ENCODE results near the gene CEBPE.

Gene CEBPE

DNA sequence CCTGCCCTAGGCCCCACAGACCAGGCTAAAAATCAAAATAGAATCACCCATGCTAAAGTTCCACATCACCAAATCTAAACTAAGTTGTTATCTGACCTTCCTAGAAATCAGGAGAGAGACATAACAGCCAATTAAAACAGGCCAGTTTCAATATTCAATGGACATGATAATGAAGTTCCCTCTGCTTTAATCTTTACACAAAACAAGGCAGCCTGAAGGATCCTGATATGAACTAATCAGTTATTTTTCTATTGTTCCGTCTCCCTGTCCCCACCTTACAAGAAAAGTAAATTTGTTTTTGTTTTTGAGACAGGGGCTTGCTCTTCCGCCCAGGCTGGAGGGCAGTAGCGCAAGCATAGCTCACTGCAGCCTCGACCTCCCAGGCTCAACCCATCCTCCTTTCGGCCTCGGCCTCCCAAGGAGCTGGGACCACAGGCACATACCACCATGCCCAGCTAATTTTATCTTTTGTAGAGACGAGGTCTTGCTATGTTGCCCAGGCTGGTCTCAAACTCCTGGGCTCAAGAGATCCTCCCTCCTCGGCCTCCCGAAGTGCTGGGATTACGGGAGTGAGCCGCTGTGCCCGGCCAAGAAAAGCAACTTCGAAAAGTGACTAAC is 5.4 kb upstream of the CEBPE start:
- Mint-ChIP-seq H3K27me3 (ENCODE audit: low read depth, poor library complexity) (peaks cover 5% of the 10 kb centered on the region), H3K36me3 (ENCODE audit: low read depth) (peaks cover 21% of the 10 kb centered on the region), H3K27ac (no peak overlapping the region), H3K4me1 (peaks cover 56% of the 10 kb centered on the region), H3K4me3 (no peak overlapping the region), H3K9me3 (no peaks in the 10 kb centered on the region)
- TF ChIP-seq, protein P1, sequence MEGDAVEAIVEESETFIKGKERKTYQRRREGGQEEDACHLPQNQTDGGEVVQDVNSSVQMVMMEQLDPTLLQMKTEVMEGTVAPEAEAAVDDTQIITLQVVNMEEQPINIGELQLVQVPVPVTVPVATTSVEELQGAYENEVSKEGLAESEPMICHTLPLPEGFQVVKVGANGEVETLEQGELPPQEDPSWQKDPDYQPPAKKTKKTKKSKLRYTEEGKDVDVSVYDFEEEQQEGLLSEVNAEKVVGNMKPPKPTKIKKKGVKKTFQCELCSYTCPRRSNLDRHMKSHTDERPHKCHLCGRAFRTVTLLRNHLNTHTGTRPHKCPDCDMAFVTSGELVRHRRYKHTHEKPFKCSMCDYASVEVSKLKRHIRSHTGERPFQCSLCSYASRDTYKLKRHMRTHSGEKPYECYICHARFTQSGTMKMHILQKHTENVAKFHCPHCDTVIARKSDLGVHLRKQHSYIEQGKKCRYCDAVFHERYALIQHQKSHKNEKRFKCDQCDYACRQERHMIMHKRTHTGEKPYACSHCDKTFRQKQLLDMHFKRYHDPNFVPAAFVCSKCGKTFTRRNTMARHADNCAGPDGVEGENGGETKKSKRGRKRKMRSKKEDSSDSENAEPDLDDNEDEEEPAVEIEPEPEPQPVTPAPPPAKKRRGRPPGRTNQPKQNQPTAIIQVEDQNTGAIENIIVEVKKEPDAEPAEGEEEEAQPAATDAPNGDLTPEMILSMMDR (IDR thresholded peaks at IDR 0.05), result no peak
- no peak for DNase-seq

DNA sequence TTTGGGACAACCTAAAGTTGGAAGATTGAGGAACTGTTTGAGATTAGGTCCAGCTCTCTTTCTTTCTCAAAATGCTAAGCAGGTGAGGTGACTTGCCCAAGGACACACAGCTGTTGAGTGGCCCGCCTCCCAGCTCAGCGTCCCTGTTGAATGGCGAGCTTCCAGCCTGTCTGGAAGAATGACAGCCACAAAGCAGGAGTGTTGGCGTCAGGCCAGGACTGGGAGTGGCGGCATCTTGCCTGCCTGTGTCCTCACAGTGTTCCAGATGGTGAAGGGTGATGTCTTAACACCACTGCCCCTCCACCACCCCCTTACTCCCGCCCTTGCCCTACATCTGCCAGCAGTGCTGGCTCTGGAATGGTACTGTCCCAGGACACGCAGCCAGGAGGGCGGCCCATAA is 4.4 kb upstream of the CEBPE start:
- H3K27me3 Mint-ChIP-seq (ENCODE audit: low read depth, poor library complexity), result peaks cover 5% of the 10 kb centered on the region
- no peak overlapping the region for H3K4me3 Mint-ChIP-seq
- DNase-seq, result no peak
- H3K36me3 Mint-ChIP-seq (ENCODE audit: low read depth), result peaks cover 11% of the 10 kb centered on the region
- TF ChIP-seq, protein P1 (IDR thresholded peaks at IDR 0.05), result no peak
- H3K27ac Mint-ChIP-seq, result no peak overlapping the region
- peaks cover 65% of the 10 kb centered on the region for H3K4me1 Mint-ChIP-seq
- no peaks in the 10 kb centered on the region for H3K9me3 Mint-ChIP-seq

DNA sequence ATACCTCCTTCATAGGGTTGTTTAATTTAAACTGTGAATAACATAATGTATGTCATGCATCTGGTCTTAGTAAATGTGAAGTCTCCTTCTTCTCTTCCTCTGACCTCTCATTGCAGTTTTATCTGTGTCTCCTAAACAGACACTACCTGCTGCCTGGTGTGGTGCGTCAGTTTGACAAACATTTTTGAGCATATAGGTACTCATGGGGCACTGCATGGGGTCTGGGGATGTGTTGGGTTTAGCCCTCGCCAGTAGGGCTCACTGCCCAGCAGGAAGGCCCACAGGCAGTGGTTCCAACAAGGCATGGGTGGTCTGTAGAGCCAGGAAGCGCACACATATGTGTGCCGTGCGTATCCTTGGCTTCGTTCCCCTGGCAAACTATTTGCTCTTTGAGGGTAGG is 3.0 kb upstream of the CEBPE start:
- no peak overlapping the region for H3K4me3 Mint-ChIP-seq
- H3K27me3 Mint-ChIP-seq (ENCODE audit: low read depth, poor library complexity), result peaks cover 5% of the 10 kb centered on the region
- peaks cover 75% of the 10 kb centered on the region for H3K4me1 Mint-ChIP-seq
- peak overlapping the region; percentile 98 for H3K27ac Mint-ChIP-seq
- no peaks in the 10 kb centered on the region for H3K9me3 Mint-ChIP-seq
- no peaks in the 10 kb centered on the region for H3K36me3 Mint-ChIP-seq (ENCODE audit: low read depth)
- TF ChIP-seq, protein P1 (IDR thresholded peaks at IDR 0.05), result no peak
- no peak for DNase-seq

DNA sequence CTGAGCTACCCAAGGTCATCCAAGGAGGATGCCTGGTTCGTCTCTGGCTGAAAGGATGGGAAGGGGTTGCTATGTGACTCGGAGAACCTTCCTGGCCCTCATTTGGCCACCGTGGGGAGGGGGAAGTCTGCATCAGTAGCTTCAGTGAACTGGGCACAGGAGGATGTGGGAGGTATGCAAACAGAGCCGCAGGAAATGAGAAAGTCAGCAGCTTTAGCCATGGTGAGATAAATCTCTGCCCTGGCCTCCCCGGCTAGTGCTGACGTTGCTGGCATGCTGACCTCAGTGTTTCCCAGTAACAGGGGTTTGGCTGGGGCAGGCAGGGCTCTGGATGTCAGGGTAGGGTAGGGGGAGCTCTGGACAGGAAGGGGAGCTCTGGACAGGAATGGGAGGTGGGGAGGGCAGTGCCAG is 2.3 kb upstream of the CEBPE start:
- no peaks in the 10 kb centered on the region for H3K9me3 Mint-ChIP-seq
- peaks cover 5% of the 10 kb centered on the region for H3K27me3 Mint-ChIP-seq (ENCODE audit: low read depth, poor library complexity)
- no peaks in the 10 kb centered on the region for H3K36me3 Mint-ChIP-seq (ENCODE audit: low read depth)
- H3K27ac Mint-ChIP-seq, result peak overlapping the region; percentile 98
- DNase-seq, result peak; percentile 48
- H3K4me1 Mint-ChIP-seq, result peaks cover 80% of the 10 kb centered on the region
- peak overlapping the region; percentile 23 for H3K4me3 Mint-ChIP-seq
- TF ChIP-seq, protein P1 (IDR thresholded peaks at IDR 0.05), result no peak

DNA sequence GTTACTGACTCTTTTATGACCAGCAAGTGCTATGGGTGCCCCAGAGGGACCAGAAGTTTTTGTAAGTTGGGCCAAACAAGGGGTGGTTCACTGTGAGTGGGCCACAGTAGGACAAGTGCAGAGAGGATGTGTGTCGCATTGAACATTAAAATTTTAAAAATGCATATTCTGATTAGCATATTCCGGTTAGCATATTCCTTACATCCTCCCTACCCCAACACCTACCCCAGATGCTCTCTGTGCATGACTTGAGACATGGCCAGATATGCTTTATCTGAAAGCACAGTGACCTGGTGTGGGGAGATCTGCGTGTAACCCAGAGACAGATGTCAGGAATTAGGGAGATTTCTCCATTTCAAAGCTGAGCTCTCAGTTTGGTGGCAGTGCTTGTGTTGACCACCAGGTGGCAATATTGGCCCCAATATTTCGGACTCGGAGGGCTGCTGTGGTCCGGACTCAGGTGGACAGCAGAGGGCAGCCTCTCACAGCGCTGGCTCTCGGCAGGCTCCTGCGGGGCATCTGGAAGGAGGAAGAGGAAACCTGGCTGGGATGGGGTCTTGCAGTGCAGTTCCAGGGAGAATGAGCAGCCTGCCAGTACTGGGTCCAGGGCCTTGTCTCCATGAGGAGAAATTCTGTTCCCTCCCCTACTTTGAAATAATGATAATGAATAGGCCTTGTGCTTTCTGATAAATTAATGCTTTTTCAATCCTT is 1.6 kb upstream of the CEBPE start:
- Mint-ChIP-seq H3K27me3 (ENCODE audit: low read depth, poor library complexity) (peaks cover 5% of the 10 kb centered on the region), H3K9me3 (no peaks in the 10 kb centered on the region), H3K4me1 (peaks cover 83% of the 10 kb centered on the region), H3K4me3 (peak overlapping the region; percentile 31), H3K27ac (peak overlapping the region; percentile 98), H3K36me3 (ENCODE audit: low read depth) (no peaks in the 10 kb centered on the region)
- DNase-seq, result peak; percentile 90
- TF ChIP-seq, protein P1 (IDR thresholded peaks at IDR 0.05), result peak; percentile 99

Data from nephron progenitor cell (in vitro differentiated cells).